A549 (cell line): ENCODE data around the gene C8B.

Experiments
- JUNB ChIP-seq: fragments of >200 bp; sonication (Bioruptor Twin); formaldehyde crosslinking; IDR thresholded peaks from 2 replicates; pipeline ENCODE4 v1.6.1; 2016
- KDM1A ChIP-seq: fragments of 200-600 bp; sonication (generic); IDR thresholded peaks from 2 replicates; pipeline ENCODE4 v1.6.1; 2016; ENCODE audit warnings: low read depth, mild to moderate bottlenecking
- POLR2A ChIP-seq: IDR thresholded peaks from 2 replicates; pipeline ENCODE4 v1.6.1; 2012; ENCODE audit warnings: mild to moderate bottlenecking, low read length
- TF ChIP-seq, protein P1 (sequence below): fragments of >200 bp; sonication (Bioruptor Twin); formaldehyde crosslinking; IDR thresholded peaks from 3 replicates; pipeline ENCODE4 v1.5.1; 2016
- TF ChIP-seq, protein P2 (sequence below): fragments of 150-350 bp; IDR thresholded peaks from 2 replicates; pipeline ENCODE4 v1.6.1; 2014; ENCODE audit warnings: low read depth, mild to moderate bottlenecking, low read length

DNA sequence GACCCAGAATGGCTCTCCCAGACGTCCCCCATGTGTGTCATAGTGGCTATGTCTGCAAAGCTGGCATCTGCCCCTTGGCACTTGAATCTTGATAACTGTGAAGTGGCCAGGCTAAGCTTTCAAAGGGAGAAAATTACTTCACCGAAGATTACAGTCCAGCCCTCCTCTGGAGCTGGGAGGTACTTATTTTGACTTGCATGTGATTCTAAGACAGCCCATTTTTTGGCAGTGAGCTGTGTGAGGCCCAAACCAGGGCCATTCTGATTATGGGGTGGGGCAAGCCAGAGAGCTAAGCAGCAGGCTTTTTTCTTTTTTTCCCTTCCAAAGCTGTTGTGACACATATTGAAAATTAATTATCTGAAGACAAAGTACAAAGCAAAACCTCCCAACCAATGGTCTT, 42.1 kb upstream of the C8B start:
- no peak for TF ChIP-seq KDM1A
- TF ChIP-seq, protein P1, sequence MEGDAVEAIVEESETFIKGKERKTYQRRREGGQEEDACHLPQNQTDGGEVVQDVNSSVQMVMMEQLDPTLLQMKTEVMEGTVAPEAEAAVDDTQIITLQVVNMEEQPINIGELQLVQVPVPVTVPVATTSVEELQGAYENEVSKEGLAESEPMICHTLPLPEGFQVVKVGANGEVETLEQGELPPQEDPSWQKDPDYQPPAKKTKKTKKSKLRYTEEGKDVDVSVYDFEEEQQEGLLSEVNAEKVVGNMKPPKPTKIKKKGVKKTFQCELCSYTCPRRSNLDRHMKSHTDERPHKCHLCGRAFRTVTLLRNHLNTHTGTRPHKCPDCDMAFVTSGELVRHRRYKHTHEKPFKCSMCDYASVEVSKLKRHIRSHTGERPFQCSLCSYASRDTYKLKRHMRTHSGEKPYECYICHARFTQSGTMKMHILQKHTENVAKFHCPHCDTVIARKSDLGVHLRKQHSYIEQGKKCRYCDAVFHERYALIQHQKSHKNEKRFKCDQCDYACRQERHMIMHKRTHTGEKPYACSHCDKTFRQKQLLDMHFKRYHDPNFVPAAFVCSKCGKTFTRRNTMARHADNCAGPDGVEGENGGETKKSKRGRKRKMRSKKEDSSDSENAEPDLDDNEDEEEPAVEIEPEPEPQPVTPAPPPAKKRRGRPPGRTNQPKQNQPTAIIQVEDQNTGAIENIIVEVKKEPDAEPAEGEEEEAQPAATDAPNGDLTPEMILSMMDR = no peak
- TF ChIP-seq POLR2A = no peak
- no peak for TF ChIP-seq JUNB
- TF ChIP-seq, protein P2, sequence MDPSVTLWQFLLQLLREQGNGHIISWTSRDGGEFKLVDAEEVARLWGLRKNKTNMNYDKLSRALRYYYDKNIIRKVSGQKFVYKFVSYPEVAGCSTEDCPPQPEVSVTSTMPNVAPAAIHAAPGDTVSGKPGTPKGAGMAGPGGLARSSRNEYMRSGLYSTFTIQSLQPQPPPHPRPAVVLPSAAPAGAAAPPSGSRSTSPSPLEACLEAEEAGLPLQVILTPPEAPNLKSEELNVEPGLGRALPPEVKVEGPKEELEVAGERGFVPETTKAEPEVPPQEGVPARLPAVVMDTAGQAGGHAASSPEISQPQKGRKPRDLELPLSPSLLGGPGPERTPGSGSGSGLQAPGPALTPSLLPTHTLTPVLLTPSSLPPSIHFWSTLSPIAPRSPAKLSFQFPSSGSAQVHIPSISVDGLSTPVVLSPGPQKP = no peak
